HCT116 (cell line): ENCODE data around the gene CNTNAP5. TPM values are rescaled to one million over a fixed set of nuclear protein-coding genes. Genes with fewer than 3 reads are reported as not detected.

Experiments used
- ATAC-seq: fragments of 200-7000 bp; cut with Tn5 transposase; 2 replicates; pipeline ENCODE4 v1.9.1; 2020; ENCODE audit warnings: mild to moderate bottlenecking, moderate library complexity
- BruUV-seq: library from RNA; stranded (reverse); fragments of 400-500 nt; replicated peaks from 2 replicates; lab custom pipeline; 2021; lab: Mats Ljungman, UMichigan
- CTCF ChIA-PET: fragments of 300-600 bp; sonication (Branson Sonifier 250); formaldehyde crosslinking; loops from one replicate; lab custom pipeline; 2021; ENCODE audit warnings: antibody characterized with exemption; lab: Charles Lee
- POLR2A ChIA-PET: fragments of 300-600, 350-600 bp; sonication (Branson Sonifier 250); formaldehyde crosslinking; loops from one replicate; lab custom pipeline; 2021; ENCODE audit warnings: antibody characterized with exemption; lab: Charles Lee
- RAD21 ChIA-PET, 2 experiments: fragments of 300-600 bp; sonication (Branson Sonifier 250); formaldehyde crosslinking; loops; one replicate each; lab custom pipeline; 2023; ENCODE audit warnings: low total read pairs in 2 of 2; ENCODE audit not compliant: uncharacterized antibody in 2 of 2, unreplicated experiment in 2 of 2, low non-redundant PET in 1 of 2; lab: Charles Lee
- DNase-seq: peaks from one replicate; pipeline ENCODE4 v3.0.0-alpha.2; 2010; ENCODE audit warnings: low read depth, low spot score
- H2AFZ ChIP-seq: fragments of 200-600 bp; shearing (Covaris generic), sonication (generic); 2 replicates; pipeline ENCODE4 v1.6.1; 2017; ENCODE audit warnings: low read depth, mixed run types, mixed read lengths, antibody characterized with exemption, low read length; ENCODE audit not compliant: poor library complexity, severe bottlenecking
- H3K27ac ChIP-seq: 2 replicates; pipeline ENCODE4 v1.5.1; 2012; ENCODE audit warnings: low read depth, low read length
- H3K27me3 ChIP-seq: fragments of 200-600 bp; sonication (generic); 2 replicates; pipeline ENCODE4 v1.6.1; 2016; ENCODE audit warnings: mixed run types, low read length, mixed read lengths; ENCODE audit not compliant: insufficient read depth
- H3K36me3 ChIP-seq, 2 experiments: fragments of 200-500 bp in 1 of 2; fragments of 200-600 bp in 1 of 2; sonication (Bioruptor generic) in 1 of 2; sonication (generic) in 1 of 2; 2 replicates each; pipeline versions ENCODE4 v1.5.1 to v1.6.1; 2014 to 2016; ENCODE audit warnings: low read length in 2 of 2, inconsistent platforms in 1 of 2, mixed read lengths in 1 of 2, mixed run types in 1 of 2; ENCODE audit not compliant: insufficient read depth in 2 of 2, control insufficient read depth in 1 of 2
- H3K4me1 ChIP-seq, 2 experiments: fragments of 200-600 bp in 1 of 2; sonication (generic) in 1 of 2; 2 replicates each; pipeline versions ENCODE4 v1.5.1 to v1.6.1; 2012 to 2017; ENCODE audit warnings: low read length in 2 of 2, inconsistent platforms in 1 of 2, mild to moderate bottlenecking in 1 of 2, mixed read lengths in 1 of 2, mixed run types in 1 of 2, moderate library complexity in 1 of 2; ENCODE audit not compliant: insufficient read depth in 2 of 2, control insufficient read depth in 1 of 2
- H3K4me2 ChIP-seq: fragments of 200-600 bp; sonication (generic); 2 replicates; pipeline ENCODE4 v1.6.1; 2017; ENCODE audit warnings: mixed run types, low read length, mixed read lengths
- H3K4me3 ChIP-seq, 2 experiments: fragments of 200-600 bp in 1 of 2; sonication (generic) in 1 of 2; replicated peaks in 1 of 2; 2 replicates each; pipeline ENCODE4 v1.5.1; 2011 to 2016; ENCODE audit warnings: low read length in 2 of 2, control low read depth in 1 of 2, low read depth in 1 of 2, mild to moderate bottlenecking in 1 of 2, mixed read lengths in 1 of 2, mixed run types in 1 of 2
- H3K79me2 ChIP-seq: fragments of 200-600 bp; sonication (generic); 2 replicates; pipeline ENCODE4 v1.6.1; 2017; ENCODE audit warnings: mild to moderate bottlenecking, mixed run types, low read length, moderate library complexity, mixed read lengths; ENCODE audit not compliant: insufficient read depth
- H3K9ac ChIP-seq: fragments of 200-600 bp; sonication (generic); 2 replicates; pipeline ENCODE4 v1.6.1; 2016; ENCODE audit warnings: low read length, mixed read lengths
- H3K9me2 ChIP-seq: fragments of 200-600 bp; sonication (generic), shearing (Covaris generic); 2 replicates; pipeline ENCODE4 v1.6.1; 2017; ENCODE audit warnings: mixed run types, mild to moderate bottlenecking, moderate library complexity; ENCODE audit not compliant: insufficient read depth
- H3K9me3 ChIP-seq, 2 experiments: fragments of 200-500 bp in 1 of 2; fragments of 200-600 bp in 1 of 2; sonication (Bioruptor generic) in 1 of 2; sonication (generic) in 1 of 2; 2 replicates each; pipeline ENCODE4 v1.6.1; 2014 to 2017; ENCODE audit warnings: low read length in 2 of 2, mixed read lengths in 2 of 2, inconsistent platforms in 1 of 2, low read depth in 1 of 2, mild to moderate bottlenecking in 1 of 2, mixed run types in 1 of 2, moderate library complexity in 1 of 2; ENCODE audit not compliant: control insufficient read depth in 1 of 2, insufficient read depth in 1 of 2
- H4K20me1 ChIP-seq: fragments of 200-600 bp; sonication (generic), shearing (Covaris generic); 2 replicates; pipeline ENCODE4 v1.6.1; 2017; ENCODE audit warnings: mixed run types, mild to moderate bottlenecking, moderate library complexity; ENCODE audit not compliant: insufficient read depth
- CBX3 ChIP-seq: IDR thresholded peaks from 2 replicates; pipeline ENCODE4 v1.6.1; 2012; ENCODE audit warnings: low read depth
- EGR1 ChIP-seq: IDR thresholded peaks from 2 replicates; pipeline ENCODE4 v1.6.1; 2012; ENCODE audit warnings: low read depth
- ELF1 ChIP-seq: IDR thresholded peaks from 2 replicates; pipeline ENCODE4 v1.6.1; 2012; ENCODE audit warnings: low read depth, borderline replicate concordance
- EZH2 ChIP-seq: fragments of 200-600 bp; sonication (generic); IDR thresholded peaks from 2 replicates; pipeline ENCODE4 v1.6.1; 2017; ENCODE audit warnings: antibody characterized with exemption, mixed run types
- EZH2phosphoT487 ChIP-seq: fragments of 200-600 bp; IDR thresholded peaks from 2 replicates; pipeline ENCODE4 v1.6.1; 2018; ENCODE audit warnings: antibody characterized with exemption, borderline replicate concordance
- FOSL1 ChIP-seq: IDR thresholded peaks from 2 replicates; pipeline ENCODE4 v1.6.1; 2012; ENCODE audit warnings: low read depth
- POLR2AphosphoS5 ChIP-seq: IDR thresholded peaks from 2 replicates; pipeline ENCODE4 v1.6.1; 2011; ENCODE audit warnings: mild to moderate bottlenecking, low read depth, low read length, moderate library complexity
- RAD21 ChIP-seq: IDR thresholded peaks from 2 replicates; pipeline ENCODE4 v1.6.1; 2012; ENCODE audit warnings: low read depth, mild to moderate bottlenecking
- SIN3A ChIP-seq: IDR thresholded peaks from 2 replicates; pipeline ENCODE4 v1.6.1; 2012; ENCODE audit warnings: low read depth
- SP1 ChIP-seq: IDR thresholded peaks from 2 replicates; pipeline ENCODE4 v1.6.1; 2012; ENCODE audit warnings: low read depth
- SRF ChIP-seq: IDR thresholded peaks from 2 replicates; pipeline ENCODE4 v1.6.1; 2012; ENCODE audit warnings: low read depth
- ZFX ChIP-seq: fragments of 450-650 bp; IDR thresholded peaks from 2 replicates; pipeline ENCODE4 v1.6.1; 2017
- intact Hi-C: fragments of 100-400 bp; cut with micrococcal nuclease; formaldehyde crosslinking; loops from 2 replicates; pipeline ENCODE4 v1.10.0; 2022
- total RNA-seq: library from RNA; stranded (reverse); gene quantifications from one replicate; pipeline ENCODE4 v1.2.1, GENCODE V29; 2021; ENCODE audit not compliant: unreplicated experiment
- TF ChIP-seq, protein P1 (sequence below): IDR thresholded peaks from 2 replicates; pipeline ENCODE4 v1.6.1; 2012; ENCODE audit warnings: low read depth
- TF ChIP-seq, protein P2 (sequence below): IDR thresholded peaks from 2 replicates; pipeline ENCODE4 v1.6.1; 2011; ENCODE audit warnings: mild to moderate bottlenecking, low read length, moderate library complexity; ENCODE audit not compliant: insufficient replicate concordance; ENCODE audit errors: extremely low read depth

Gene CNTNAP5
- total RNA-seq, 1 experiment from 2014 or later = not detected

DNA sequence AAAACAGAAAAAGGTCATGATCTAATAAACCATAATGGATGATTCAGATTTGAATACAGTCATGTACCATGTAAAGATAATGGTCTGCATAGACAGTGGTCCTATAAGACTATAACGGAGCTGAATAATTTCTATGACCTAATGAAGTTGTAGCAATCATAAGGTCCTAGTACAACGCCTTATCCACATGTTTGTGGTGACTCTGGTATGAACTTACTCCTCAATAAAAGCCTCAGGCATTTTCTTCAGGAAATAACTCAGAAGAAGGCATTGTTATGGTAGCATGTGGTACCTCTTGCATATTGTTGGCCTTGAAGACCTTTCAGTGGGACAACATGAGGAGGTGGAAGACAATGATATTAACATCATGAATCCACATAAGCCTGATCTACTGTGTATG lies 883.3 kb downstream of the CNTNAP5 start:
- Histone ChIP-seq H3K27ac (no peak overlapping the region), H3K4me3 (no peak overlapping the region), H3K36me3 (no peaks in the 10 kb centered on the region), H3K4me2 (no peak overlapping the region), H3K27me3 (no peaks in the 10 kb centered on the region), H3K9me3 (peaks cover 0 to 34% of the 10 kb centered on the region in 2 experiments; a peak in 2 of 4 replicates), H3K79me2 (no peaks in the 10 kb centered on the region), H3K9me2 (no peaks in the 10 kb centered on the region), H4K20me1 (no peaks in the 10 kb centered on the region), H3K4me1 (no peaks in the 10 kb centered on the region), H3K9ac (no peak overlapping the region), H2AFZ (no peak overlapping the region)
- ChIA-PET CTCF (no interaction called here), POLR2A (no interaction called here), RAD21 (no interaction called here)
- no TSS peak for BruUV-seq
- no peak for ATAC-seq
- no peak for DNase-seq
- intact Hi-C loops = no loop called here
- TF ChIP-seq RAD21 (no peak), SIN3A (no peak), POLR2AphosphoS5 (no peak), SRF (no peak), FOSL1 (no peak), SP1 (no peak), EGR1 (no peak)

- H3K4me3 ChIP-seq = no peak overlapping the region
- no peaks in the 10 kb centered on the region for H3K79me2 ChIP-seq
- H3K36me3 ChIP-seq = no peaks in the 10 kb centered on the region
- no peak for DNase-seq
- no peak overlapping the region for H3K4me2 ChIP-seq
- POLR2A ChIA-PET = no interaction called here
- RAD21 ChIA-PET = no interaction called here
- H3K9ac ChIP-seq = no peak overlapping the region
- no peaks in the 10 kb centered on the region for H3K4me1 ChIP-seq
- intact Hi-C loops = no loop called here
- no TSS peak for BruUV-seq
- H4K20me1 ChIP-seq = no peaks in the 10 kb centered on the region
- H3K27me3 ChIP-seq = no peaks in the 10 kb centered on the region
- CTCF ChIA-PET = no interaction called here
- no peak overlapping the region for H2AFZ ChIP-seq
- H3K9me3 ChIP-seq = peaks cover 0 to 50% of the 10 kb centered on the region in 2 experiments; a peak in 2 of 4 replicates
- no peak overlapping the region for H3K27ac ChIP-seq
- no peak for ATAC-seq
- no peaks in the 10 kb centered on the region for H3K9me2 ChIP-seq
- TF ChIP-seq EZH2phosphoT487 (no peak), ZFX (no peak), ELF1 (no peak), CBX3 (no peak), SP1 (no peak), RAD21 (no peak), FOSL1 (no peak), EZH2 (no peak), EGR1 (no peak)
- TF ChIP-seq, protein P1, sequence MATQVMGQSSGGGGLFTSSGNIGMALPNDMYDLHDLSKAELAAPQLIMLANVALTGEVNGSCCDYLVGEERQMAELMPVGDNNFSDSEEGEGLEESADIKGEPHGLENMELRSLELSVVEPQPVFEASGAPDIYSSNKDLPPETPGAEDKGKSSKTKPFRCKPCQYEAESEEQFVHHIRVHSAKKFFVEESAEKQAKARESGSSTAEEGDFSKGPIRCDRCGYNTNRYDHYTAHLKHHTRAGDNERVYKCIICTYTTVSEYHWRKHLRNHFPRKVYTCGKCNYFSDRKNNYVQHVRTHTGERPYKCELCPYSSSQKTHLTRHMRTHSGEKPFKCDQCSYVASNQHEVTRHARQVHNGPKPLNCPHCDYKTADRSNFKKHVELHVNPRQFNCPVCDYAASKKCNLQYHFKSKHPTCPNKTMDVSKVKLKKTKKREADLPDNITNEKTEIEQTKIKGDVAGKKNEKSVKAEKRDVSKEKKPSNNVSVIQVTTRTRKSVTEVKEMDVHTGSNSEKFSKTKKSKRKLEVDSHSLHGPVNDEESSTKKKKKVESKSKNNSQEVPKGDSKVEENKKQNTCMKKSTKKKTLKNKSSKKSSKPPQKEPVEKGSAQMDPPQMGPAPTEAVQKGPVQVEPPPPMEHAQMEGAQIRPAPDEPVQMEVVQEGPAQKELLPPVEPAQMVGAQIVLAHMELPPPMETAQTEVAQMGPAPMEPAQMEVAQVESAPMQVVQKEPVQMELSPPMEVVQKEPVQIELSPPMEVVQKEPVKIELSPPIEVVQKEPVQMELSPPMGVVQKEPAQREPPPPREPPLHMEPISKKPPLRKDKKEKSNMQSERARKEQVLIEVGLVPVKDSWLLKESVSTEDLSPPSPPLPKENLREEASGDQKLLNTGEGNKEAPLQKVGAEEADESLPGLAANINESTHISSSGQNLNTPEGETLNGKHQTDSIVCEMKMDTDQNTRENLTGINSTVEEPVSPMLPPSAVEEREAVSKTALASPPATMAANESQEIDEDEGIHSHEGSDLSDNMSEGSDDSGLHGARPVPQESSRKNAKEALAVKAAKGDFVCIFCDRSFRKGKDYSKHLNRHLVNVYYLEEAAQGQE = no peak
- TF ChIP-seq, protein P2, sequence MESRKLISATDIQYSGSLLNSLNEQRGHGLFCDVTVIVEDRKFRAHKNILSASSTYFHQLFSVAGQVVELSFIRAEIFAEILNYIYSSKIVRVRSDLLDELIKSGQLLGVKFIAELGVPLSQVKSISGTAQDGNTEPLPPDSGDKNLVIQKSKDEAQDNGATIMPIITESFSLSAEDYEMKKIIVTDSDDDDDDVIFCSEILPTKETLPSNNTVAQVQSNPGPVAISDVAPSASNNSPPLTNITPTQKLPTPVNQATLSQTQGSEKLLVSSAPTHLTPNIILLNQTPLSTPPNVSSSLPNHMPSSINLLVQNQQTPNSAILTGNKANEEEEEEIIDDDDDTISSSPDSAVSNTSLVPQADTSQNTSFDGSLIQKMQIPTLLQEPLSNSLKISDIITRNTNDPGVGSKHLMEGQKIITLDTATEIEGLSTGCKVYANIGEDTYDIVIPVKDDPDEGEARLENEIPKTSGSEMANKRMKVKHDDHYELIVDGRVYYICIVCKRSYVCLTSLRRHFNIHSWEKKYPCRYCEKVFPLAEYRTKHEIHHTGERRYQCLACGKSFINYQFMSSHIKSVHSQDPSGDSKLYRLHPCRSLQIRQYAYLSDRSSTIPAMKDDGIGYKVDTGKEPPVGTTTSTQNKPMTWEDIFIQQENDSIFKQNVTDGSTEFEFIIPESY = no peak
Observed at GRCh38 chr2:124911560-124911959, 886.5 kb downstream of the CNTNAP5 start.
